Keratinocyte (primary cell): ENCODE measurements around the gene WASF2. TPM values are rescaled to one million over a fixed set of nuclear protein-coding genes. Genes with fewer than 3 reads are reported as not detected.
A peak's percentile ranks its signal among the peaks of the same experiment; 100 is the strongest.

Experiments used
- DNase-seq: peaks from one replicate; pipeline ENCODE4 v3.0.0-alpha.2; 2011; ENCODE audit warnings: low read depth, missing footprints, low spot score
- FAIRE-seq: peaks from 2 replicates; lab custom pipeline; 2011; peaks lifted over from hg19 to GRCh38; lab: Jason Lieb, UNC
- H2AFZ ChIP-seq: 2 replicates; pipeline ENCODE4 v1.6.0; 2012; ENCODE audit warnings: low read length, control low read depth, inconsistent platforms; ENCODE audit not compliant: control insufficient read depth
- H3K27ac ChIP-seq: 2 replicates; pipeline ENCODE4 v1.5.1; 2011; ENCODE audit warnings: low read length; ENCODE audit not compliant: control insufficient read depth, insufficient read depth
- H3K27me3 ChIP-seq: 3 replicates; pipeline ENCODE4 v1.6.0; 2011; ENCODE audit warnings: low read length; ENCODE audit not compliant: control insufficient read depth, insufficient read depth; ENCODE audit errors: extremely low read depth
- H3K36me3 ChIP-seq, 2 experiments: 2 replicates in 1 of 2; 3 replicates in 1 of 2; pipeline ENCODE4 v1.5.1; 2011; ENCODE audit warnings: low read length in 2 of 2, mild to moderate bottlenecking in 1 of 2; ENCODE audit not compliant: control insufficient read depth in 2 of 2, insufficient read depth in 2 of 2; ENCODE audit errors: extremely low read depth in 1 of 2
- H3K4me1 ChIP-seq: 3 replicates; pipeline ENCODE4 v1.5.1; 2011; ENCODE audit warnings: low read length; ENCODE audit not compliant: control insufficient read depth, insufficient read depth; ENCODE audit errors: extremely low read depth
- H3K4me2 ChIP-seq: 3 replicates; pipeline ENCODE4 v1.6.0; 2011; ENCODE audit warnings: low read depth, low read length; ENCODE audit not compliant: control insufficient read depth, insufficient read depth; ENCODE audit errors: extremely low read depth
- H3K4me3 ChIP-seq, 3 experiments: fragments of 200-600 bp in 1 of 3; sonication (generic) in 1 of 3; 2 replicates in 2 of 3; 3 replicates in 1 of 3; pipeline ENCODE4 v1.5.1; 2011 to 2016; ENCODE audit warnings: low read length in 3 of 3, mild to moderate bottlenecking in 3 of 3, control low read depth in 2 of 3, inconsistent platforms in 1 of 3, low read depth in 1 of 3, mixed read lengths in 1 of 3, mixed run types in 1 of 3, moderate library complexity in 1 of 3; ENCODE audit not compliant: control insufficient read depth in 2 of 3, insufficient read depth in 2 of 3; ENCODE audit errors: extremely low read depth in 1 of 3
- H3K79me2 ChIP-seq: 2 replicates; pipeline ENCODE4 v1.6.0; 2012; ENCODE audit warnings: low read length; ENCODE audit not compliant: control insufficient read depth, insufficient read depth
- H3K9ac ChIP-seq: 3 replicates; pipeline ENCODE4 v1.6.0; 2011; ENCODE audit warnings: low read length; ENCODE audit not compliant: control insufficient read depth, insufficient read depth; ENCODE audit errors: extremely low read depth
- H3K9me1 ChIP-seq: 3 replicates; pipeline ENCODE4 v1.6.0; 2011; ENCODE audit warnings: low read length; ENCODE audit not compliant: control insufficient read depth, insufficient read depth; ENCODE audit errors: extremely low read depth
- H3K9me3 ChIP-seq: 2 replicates; pipeline ENCODE4 v1.5.1; 2012; ENCODE audit warnings: low read depth, low read length; ENCODE audit not compliant: control insufficient read depth
- H4K20me1 ChIP-seq: 3 replicates; pipeline ENCODE4 v1.6.0; 2011; ENCODE audit warnings: low read length; ENCODE audit not compliant: control insufficient read depth, insufficient read depth; ENCODE audit errors: extremely low read depth
- EZH2 ChIP-seq: IDR thresholded peaks from one replicate; pipeline ENCODE4 v1.6.1; 2012; ENCODE audit warnings: inconsistent platforms, mild to moderate bottlenecking, low read length, moderate library complexity
- dilution Hi-C: fragments of 300-500 bp; cut with MboI; formaldehyde crosslinking; loops from one replicate; pipeline ENCODE4 v1.7.0; 2020; ENCODE audit warnings: low sequenced_read_pairs; ENCODE audit not compliant: extremely low pct_ligation_motif_present
- polyA plus RNA-seq, 5 experiments: library from polyadenylated mRNA; depleted of rRNA in 3 of 5; stranded (reverse) in 3 of 5; stranded (forward) in 1 of 5; unstranded in 1 of 5; fragments of >200 nt; gene quantifications; 1 replicate in 1 of 5; 2 replicates in 3 of 5; 3 replicates in 1 of 5; pipeline versions ENCODE4 v1.2.1 to v1.2.3, GENCODE V29; 2011 to 2012; ENCODE audit warnings: missing spikeins in 2 of 5, low read depth in 1 of 5, low replicate concordance in 1 of 5
- TF ChIP-seq, protein P1 (sequence below), 3 experiments: IDR thresholded peaks in 1 of 3; conservative IDR thresholded peaks in 1 of 3; optimal IDR thresholded peaks in 1 of 3; 2 replicates in 2 of 3; 3 replicates in 1 of 3; pipeline versions ENCODE3 to v1.5.1; 2011; ENCODE audit warnings: low read length in 3 of 3, mild to moderate bottlenecking in 3 of 3, moderate library complexity in 2 of 3, control low read depth in 1 of 3, inconsistent platforms in 1 of 3; ENCODE audit not compliant: insufficient read depth in 2 of 3; ENCODE audit errors: extremely low read depth in 1 of 3

Gene WASF2
- polyA plus RNA-seq, 1 donor (not counting 4 experiments of a cell fraction or from before 2014, with no cell fraction given) = 42.9 TPM

DNA sequence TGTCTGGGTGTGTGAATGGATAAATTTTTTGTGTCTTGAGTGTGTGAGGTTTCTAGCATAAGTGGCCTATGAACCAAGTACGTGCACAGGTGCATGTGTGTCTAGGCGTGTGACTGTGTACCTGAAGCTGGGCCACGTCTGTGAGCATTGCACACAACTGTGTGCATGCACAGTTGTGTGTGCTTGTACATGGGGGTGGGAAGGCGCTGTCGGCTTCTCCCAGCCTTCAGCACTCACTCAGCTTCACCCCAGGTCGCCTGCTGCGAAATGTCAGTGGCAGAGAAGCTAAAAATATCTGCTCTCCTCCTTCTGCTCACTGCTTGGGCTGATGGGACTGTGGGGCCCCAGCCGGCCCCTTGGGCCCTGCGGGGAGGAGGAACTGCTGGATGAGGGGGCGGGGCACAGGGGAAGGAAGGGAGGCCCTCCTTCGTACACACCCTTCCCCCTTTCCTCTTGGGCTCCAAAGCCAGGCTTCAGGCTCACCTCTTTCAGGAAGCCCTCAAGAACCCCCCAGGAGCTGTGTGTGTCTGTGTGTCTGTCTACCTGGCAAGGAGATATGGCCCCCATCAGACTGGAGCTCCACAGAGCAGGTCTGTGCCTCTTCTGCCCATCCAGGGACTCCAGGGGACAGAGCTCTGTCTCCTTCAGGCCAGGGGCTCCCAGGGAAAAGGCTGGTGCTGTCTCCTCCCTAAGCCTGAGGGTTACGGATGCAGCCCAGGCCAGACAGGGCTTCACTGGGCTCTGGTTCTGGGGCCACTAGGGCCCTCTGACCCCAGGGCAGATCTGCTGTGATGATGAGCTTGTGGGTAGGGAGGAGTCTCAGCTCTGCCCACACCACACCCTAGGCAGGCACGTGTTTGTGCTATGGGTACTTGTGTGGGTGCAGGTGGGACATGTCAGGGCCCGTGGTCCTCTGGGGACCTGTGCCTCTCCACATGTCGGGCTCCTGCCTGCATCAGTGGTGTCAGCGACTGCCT lies 35.6 kb upstream of the WASF2 start:
- Histone ChIP-seq H3K9me3 (no peaks in the 10 kb centered on the region), H3K9me1 (no peaks in the 10 kb centered on the region), H3K27ac (peak overlapping the region; percentile 65), H3K4me3 (no peak overlapping the region), H4K20me1 (no peaks in the 10 kb centered on the region), H3K36me3 (no peaks in the 10 kb centered on the region), H3K79me2 (no peaks in the 10 kb centered on the region), H2AFZ (no peak overlapping the region), H3K4me2 (peak overlapping the region; percentile 39), H3K27me3 (no peaks in the 10 kb centered on the region), H3K4me1 (peaks cover 84% of the 10 kb centered on the region), H3K9ac (peak overlapping the region; percentile 87)
- no peak for TF ChIP-seq EZH2
- TF ChIP-seq, protein P1, sequence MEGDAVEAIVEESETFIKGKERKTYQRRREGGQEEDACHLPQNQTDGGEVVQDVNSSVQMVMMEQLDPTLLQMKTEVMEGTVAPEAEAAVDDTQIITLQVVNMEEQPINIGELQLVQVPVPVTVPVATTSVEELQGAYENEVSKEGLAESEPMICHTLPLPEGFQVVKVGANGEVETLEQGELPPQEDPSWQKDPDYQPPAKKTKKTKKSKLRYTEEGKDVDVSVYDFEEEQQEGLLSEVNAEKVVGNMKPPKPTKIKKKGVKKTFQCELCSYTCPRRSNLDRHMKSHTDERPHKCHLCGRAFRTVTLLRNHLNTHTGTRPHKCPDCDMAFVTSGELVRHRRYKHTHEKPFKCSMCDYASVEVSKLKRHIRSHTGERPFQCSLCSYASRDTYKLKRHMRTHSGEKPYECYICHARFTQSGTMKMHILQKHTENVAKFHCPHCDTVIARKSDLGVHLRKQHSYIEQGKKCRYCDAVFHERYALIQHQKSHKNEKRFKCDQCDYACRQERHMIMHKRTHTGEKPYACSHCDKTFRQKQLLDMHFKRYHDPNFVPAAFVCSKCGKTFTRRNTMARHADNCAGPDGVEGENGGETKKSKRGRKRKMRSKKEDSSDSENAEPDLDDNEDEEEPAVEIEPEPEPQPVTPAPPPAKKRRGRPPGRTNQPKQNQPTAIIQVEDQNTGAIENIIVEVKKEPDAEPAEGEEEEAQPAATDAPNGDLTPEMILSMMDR (optimal IDR thresholded peaks at IDR 0.05 in 1 of 3, IDR thresholded peaks at IDR 0.05 in 1 of 3, conservative IDR thresholded peaks at IDR 0.05 in 1 of 3; ENCODE audit: extremely low read depth in 1 of 3, insufficient read depth in 2 of 3, low read length in 3 of 3) = no peak
- FAIRE-seq = no peak
- dilution Hi-C loops = no loop called here
- DNase-seq = peak; percentile 86

DNA sequence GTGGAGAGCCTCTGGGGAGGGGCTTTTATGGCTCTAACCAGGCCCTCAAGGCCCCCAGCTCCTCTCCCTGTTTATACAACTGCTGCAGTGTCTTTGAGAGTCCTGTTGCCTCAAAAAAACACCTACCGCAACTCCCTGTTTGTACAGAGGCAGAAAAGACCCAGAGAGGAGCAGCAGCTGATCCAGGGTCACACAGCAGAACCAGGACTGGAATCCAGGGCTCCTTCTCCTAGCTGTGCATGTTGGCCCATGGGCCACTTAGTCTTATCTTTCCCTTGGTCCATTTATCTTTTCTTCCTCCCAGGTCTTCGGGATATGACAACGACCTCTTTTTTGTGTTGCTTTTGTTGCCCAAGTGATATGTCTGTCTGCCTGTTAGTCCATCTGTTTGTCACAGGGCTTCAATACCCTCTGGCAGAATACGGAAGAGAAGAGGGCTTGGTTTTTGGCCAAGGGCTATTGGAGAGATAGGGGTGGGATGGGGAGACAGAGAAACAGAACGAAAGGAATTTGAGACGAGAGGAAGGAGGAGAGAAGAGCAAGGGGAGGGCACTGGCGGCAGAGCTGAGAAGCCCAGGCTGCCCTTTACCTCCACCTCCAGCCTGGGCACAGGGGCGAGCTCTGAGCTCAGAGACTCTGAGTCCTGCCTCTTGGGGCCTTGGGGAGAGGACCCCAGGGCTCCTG lies 33.5 kb upstream of the WASF2 start:
- dilution Hi-C loops = no loop called here
- Histone ChIP-seq H3K9ac (peak overlapping the region; percentile 76), H4K20me1 (no peaks in the 10 kb centered on the region), H2AFZ (no peak overlapping the region), H3K27me3 (no peaks in the 10 kb centered on the region), H3K4me3 (no peak overlapping the region), H3K9me1 (peaks cover 2% of the 10 kb centered on the region), H3K36me3 (no peaks in the 10 kb centered on the region), H3K4me1 (peaks cover 85% of the 10 kb centered on the region), H3K27ac (peak overlapping the region; percentile 76), H3K9me3 (no peaks in the 10 kb centered on the region), H3K79me2 (no peaks in the 10 kb centered on the region), H3K4me2 (peak overlapping the region; percentile 63)
- no peak for DNase-seq
- TF ChIP-seq, protein P1 (optimal IDR thresholded peaks at IDR 0.05 in 1 of 3, IDR thresholded peaks at IDR 0.05 in 1 of 3, conservative IDR thresholded peaks at IDR 0.05 in 1 of 3; ENCODE audit: extremely low read depth in 1 of 3, insufficient read depth in 2 of 3, low read length in 3 of 3) = no peak
- TF ChIP-seq EZH2 = no peak
- FAIRE-seq = no peak
